HG02938 (cell line): ENCODE results near the gene TAS2R14.

Source experiments
- ATAC-seq: cut with Tn5 transposase; IDR thresholded peaks from one replicate; pipeline ENCODE4 v1.9.1; 2021; ENCODE audit warnings: mild to moderate bottlenecking, moderate library complexity; ENCODE audit not compliant: unreplicated experiment

TAS2R14 gene, protein sequence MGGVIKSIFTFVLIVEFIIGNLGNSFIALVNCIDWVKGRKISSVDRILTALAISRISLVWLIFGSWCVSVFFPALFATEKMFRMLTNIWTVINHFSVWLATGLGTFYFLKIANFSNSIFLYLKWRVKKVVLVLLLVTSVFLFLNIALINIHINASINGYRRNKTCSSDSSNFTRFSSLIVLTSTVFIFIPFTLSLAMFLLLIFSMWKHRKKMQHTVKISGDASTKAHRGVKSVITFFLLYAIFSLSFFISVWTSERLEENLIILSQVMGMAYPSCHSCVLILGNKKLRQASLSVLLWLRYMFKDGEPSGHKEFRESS

DNA sequence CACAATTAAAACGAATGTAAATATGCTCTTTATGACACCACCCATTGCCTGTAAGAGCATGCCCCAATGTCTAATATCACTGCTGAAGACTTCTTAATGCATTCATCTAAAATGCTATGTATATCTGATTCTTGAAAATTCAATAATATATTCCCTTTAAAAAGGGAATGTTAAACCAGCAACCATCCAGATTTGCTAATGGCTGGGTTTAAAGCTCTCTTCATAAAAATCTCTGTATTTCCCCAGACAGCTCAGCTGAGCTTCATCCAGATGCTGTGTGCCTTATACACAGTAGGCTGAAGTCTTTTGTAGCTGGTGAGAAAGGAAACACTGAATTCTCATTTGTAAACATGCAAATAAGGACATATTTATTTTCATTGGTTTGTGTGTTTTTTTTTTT lies at the start of gene TAS2R14:
TSS of gene TAS2R14 (minus strand) at position 101 of the 400 bp plus-strand sequence. CDS start at position 45, 56 bp downstream.
- ATAC-seq = no peak

DNA sequence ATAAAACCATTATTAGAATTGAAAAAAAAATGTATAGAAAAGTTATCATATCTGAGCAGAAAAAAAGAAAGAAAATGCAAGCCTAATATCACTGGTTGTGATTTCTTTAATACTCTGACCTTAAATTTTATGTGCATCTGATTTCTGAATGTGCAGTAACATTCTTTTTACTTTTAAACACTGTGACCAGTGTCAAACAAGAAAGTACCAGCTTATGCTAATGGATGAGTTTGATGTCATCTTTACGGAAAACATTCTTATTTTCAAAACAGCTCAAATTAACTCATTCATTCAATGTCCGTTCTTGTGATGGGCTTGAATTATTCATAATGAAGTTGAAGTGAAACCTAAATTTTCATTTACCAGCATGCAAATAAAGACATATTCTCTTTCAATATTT lies 47.7 kb upstream of the TAS2R14 start, which contains the start of gene TAS2R50:
TSS of gene TAS2R50 (minus strand) at position 101 of the 400 bp plus-strand sequence. CDS start at position 49, 52 bp downstream.
- no peak for ATAC-seq

DNA sequence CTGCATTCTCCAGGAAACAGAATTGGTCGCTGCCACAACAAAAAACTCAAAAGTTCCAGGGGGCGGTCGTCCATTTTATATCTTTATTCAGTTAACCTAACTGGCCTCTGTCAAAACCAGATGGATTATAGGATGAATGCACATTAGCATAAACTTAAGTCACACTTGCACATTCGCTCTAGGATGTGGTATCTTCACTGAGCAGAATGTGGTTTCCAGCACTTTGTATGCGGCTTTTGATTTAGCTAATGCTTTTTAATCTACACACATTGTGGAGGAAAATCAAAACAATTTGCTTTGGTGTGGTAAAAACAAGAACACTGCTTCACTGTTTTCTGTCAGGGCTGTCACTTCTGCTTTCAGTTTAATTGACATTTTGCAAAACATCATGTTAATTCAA lies 43.2 kb upstream of the TAS2R14 start:
- no peak for ATAC-seq

DNA sequence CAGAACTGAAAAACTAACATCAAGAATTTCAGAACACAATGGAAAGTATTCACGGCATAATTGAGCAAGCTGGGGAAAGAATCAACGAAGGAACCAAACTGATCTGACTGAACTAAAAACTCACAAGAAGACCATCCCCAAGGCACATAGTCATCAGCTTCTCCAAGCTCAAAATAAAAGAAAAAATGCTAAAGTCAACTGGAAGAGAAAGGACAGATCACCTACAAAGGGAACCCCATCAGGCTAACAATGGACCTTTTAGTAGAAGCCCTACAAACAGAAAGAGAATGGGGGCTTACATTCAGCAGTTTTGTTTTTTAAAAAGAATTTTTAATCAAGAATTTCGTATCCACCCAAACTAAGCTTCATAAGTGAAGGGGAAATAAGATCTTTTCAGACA lies 35.9 kb upstream of the TAS2R14 start:
- ATAC-seq = no peak

DNA sequence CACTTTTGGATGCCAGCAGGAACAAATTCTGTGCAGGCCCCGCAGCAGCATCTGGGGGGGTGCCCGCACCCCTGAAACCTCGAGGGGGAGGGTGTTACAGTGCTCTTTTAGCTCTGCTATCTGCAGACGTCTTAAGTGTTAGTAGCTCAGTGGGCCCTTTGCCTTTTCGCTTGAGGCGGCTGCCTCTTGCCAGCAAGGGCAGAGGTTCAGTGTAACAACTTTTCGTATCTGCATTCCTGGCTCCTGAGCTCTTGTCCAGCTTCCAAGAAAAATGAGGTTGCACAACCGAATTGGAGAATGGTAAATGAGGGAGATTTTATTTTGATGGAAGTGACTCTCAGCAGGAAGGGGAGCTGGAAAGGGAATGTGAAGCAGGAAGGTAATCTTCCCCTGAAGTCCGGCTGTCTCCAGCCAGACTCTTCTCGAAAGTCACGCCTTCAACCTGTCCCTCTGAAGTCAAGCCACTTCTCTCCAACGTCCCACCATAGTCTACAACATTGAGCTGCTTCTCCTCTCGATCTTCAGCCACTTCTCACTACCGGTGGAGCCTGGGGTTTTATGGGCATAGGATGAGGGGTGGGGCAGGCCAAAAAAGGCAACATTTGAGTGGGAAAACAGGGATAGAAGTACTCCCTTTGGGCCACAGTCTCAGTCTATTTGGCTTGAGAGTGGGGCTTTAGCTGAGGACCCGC lies 29.8 kb upstream of the TAS2R14 start:
- ATAC-seq = no peak

DNA sequence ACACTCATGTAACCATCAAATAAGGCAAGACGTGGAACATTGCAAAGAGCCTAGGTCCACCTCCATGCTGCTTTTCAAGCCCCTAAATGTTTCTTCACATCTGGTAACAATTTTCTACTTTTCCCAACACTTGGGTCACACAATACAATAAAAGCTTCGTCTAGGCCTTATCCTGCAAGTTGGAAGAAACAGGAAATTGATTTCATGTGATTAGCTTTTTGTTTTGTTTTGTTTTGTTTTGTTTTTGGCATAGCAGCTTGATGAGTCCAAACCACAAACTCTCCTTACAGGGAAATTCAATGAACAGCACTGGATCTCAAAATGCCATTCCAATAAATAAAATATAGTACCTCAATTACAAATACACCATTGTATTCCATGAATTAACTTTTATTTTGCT lies 28.3 kb upstream of the TAS2R14 start:
- ATAC-seq = no peak

DNA sequence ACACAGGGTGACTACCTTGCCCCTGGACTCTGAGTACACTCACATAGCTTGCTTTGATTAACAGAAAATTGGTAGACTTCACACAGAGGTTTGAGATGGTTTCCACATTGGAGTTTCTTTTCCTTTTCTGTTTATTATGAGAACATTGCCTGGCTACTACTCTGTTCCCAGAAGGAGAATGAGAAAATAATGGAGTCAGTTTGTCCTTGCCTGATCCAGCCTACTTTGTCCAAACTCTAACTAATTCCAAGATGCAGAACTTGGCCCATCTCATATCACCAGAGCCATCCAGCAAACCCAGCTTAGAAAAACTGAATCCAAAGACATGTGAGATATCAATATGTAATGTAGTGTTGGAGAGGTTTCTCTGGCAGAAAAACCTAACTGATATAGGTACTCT lies 27.3 kb upstream of the TAS2R14 start:
- ATAC-seq = no peak

DNA sequence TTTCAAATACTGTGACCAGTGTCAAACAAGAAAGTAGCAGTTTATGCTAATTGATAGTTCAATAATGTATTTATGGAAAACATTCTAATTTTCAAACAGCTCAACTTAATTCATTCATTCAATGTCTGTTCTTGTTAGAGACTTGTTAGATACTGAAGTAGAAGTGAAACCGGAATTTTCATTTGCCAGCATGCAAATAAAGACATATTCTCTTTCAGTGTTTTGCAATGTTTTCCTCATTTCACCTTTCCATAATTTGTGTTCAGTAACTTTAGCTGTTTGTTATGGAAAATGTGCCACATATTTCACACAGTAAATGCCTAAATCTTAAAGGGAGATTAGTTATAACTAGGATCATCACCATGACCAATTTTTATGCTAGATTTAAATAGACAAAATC lies 26.4 kb upstream of the TAS2R14 start:
- no peak for ATAC-seq

DNA sequence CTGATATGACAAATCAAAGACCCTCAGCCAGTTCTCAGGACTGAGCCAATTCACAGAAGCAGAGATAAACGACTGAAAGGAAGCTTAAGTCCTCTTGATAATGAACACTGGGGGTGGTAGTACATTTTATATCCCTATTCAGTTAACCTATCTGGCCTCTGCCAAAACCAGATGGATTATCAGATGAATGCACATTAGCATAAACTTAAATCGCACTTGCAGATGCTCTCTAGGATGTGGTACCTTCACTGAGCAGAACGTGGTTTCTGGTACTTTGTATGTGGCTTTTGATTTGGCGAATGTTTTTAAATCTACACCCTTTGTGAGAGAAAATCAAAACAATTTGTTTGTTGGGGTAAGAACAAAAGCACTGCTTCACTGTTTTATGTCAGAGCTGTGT lies 21.1 kb upstream of the TAS2R14 start:
- ATAC-seq = no peak

DNA sequence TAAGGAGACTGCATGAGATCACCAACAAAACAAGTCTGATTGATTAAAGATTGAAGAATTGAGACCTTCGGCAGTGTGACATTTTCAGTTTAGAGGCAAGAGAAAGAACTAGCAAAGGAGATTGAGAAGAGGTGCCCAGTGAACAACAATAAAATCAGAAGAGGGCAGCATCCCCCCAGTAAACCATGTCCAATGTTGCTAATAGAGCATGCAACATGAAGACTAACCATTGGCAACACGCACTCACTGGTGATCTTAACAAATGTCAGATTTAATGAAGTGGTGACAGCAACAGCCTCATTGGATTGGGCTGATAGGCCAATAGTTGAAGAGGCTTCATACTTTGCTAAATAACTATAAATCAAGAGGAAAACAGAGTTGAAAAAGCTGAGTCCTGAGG lies 20.7 kb upstream of the TAS2R14 start:
- no peak for ATAC-seq

DNA sequence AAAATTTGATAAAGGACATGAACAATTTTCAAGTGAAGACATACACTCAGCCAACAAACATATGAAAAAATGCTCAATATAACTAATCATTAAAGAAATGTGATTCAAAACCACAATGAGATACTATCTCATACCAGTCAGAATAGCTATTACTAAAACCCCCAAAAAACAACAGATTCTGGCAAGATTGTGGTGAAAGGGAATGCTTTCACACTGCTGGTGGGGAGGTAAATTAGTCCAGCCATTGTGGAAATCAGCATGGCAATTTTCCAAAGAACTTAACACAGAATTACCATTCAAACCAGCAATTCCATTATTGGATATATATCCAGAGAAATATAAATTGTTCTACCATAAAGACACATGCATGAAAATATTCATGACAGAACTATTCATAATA lies 18.7 kb upstream of the TAS2R14 start:
- no peak for ATAC-seq

DNA sequence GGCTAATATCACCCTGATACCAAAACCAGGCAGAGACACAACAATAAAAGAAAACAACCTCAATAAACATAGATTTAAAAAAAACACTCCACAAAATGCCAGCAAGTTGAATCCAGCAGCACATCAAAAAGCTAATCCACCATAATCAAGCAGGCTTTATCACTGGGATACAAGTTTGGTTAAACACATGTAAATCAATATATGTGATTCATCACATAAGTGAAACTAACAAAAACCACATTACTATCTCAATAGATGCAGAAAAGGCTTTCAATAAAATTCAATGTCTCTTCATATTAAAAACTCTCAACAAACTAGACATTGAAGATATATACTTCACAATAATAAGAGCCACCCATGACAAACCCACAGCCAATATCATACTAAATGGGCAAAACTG lies 17.0 kb upstream of the TAS2R14 start:
- no peak for ATAC-seq

DNA sequence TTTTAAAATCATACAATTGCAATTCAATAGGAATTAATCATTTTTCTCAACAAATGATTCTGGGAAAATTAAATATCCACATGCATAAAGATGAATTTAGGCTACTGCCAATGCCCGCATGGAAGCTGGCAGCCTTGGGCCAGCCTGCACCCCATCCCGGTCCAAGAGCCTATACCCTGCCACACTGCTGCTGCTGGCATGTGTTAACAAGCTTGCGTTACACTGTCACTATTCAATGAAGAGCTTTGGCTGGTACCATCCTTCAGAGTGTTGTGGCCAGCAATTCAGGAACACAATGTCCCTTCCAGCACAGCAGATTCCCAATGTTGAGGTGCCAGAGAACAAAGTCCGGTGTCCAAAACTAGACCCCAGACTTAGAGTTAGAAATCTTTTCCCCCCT lies 13.6 kb upstream of the TAS2R14 start:
- no peak for ATAC-seq

DNA sequence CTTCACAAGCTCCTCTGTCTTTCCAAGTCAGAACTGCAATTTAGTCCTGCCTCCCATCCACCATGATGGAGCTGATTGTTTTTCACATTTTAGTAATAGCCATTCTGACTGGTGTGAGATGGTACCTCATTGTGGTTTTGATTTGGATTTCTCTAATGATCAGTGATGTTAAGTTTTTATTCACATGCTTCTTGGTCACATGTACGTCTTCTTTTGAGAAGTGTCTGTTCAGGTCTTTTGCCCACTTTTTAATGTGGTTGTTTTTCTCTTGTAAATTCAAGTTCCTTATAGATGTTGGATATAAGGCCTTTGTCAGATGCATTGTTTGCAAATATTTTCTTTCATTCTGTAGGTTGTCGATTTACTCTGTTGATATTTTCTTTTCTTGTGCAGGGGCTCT lies 4.1 kb upstream of the TAS2R14 start:
- ATAC-seq = no peak

DNA sequence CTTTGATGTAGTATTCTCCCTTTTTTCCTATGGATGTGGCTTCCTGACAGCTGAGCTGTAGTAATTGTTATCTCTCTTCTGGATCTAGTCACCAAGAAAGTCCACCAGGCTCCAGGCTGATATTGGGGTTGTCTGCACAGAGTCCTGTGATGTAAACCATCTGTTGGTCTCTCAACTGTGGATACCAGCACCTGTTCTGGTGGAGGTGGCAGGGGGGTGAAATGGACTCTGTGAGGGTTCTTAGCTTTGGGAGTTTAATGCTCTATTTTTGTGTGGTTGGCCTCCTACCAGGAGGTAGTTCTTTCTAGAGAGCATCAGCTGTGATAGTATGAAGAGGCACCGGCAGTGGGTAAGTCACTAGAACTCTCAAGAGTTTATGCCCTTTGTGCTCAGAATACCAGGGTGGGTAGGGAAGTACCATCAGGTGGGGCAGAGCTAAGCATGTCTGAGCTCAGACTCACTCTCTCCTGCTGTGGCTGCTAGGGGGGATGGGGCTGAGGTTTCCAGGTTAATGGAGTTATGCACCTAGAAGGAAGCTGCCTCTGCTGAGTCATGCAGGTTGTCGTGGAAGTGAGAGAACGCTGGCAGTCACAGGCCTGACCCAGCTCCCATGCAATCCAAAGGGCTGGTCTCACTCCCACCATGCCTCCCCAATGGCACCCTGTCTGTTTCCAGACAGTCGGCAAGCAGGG lies 3.0 kb upstream of the TAS2R14 start:
- ATAC-seq = no peak

DNA sequence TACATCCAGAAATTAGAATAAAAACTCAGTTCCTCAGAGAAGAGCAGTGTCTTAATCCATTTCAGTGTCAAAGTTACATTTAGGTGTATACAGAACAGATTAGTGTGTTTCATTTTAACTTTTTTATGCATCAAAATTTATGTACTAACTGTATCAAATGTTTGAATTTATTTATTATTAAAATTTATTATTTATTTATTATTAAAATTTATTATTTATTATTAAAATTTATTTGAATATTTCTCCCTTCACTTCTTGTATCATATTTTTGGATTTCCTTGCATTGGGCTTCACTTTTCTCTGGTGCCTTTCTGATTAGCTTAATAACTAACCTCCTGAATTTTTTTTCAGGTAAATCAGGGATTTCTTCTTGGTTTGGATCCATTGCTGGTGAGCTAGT lies 2.3 kb upstream of the TAS2R14 start:
- ATAC-seq = no peak

DNA sequence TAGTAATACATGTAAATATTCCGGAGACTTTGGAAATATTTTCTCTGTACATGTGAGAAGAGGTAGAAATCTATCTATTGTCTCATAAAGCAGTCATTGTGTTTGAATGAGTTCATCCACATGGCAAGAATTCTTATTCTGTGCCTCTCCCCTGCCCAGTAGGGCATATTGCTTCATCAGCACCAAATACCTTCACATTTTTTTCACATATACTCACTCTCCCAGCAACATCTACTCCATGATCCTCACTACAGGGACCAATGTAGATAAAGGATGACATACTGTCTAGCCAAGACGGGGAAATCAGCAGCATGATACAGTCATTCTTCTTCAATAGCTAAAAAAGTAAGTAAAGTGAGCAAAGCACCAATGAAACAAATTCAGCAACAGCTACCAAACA lies 1.3 kb upstream of the TAS2R14 start:
- ATAC-seq = no peak

DNA sequence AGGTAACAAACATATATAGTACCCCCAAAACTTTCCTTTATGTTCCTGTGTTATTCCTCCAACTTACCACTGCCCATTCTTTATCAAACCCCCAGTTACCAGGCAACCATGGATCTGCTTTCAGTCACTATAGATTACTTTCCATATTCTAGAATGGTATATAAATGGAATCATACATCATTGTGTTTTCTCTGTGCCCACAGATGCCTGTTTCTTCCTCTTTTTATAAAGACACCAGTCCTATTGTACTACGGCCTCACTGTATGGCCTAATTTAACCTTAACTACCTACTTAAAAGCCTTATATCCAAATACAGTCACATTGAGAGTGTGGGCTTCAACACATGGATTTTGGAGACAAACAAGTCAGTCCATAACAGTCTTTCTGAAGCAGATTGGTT lies 2.6 kb downstream of the TAS2R14 start:
- ATAC-seq = no peak

DNA sequence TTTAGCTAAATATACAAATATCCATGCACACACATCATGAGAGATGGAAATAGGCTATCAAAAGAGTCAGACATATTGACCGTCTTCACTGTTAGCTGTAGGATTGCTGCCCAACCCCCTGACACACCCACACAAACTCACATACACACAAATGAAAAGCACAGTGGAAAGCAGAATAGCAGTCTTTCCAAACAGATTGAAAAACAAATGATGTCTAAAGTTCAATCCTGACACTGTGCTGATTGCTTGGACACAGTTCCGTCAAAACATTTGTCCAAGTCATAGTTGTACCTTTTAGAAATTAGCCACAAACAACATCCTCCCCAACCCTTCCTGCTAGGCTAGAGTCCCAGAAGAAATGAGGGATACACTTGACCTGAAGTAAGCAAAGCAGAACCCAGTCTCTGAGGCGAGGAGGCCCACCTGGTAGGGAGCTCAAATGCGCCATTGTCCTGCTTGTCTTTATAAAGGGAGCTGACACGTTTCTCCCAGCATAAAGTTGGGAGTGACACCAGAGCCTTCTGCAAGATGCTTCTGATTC lies 10.2 kb downstream of the TAS2R14 start, which contains the start of gene PRH2:
TSS of gene PRH2 (plus strand) at position 491 of the 541 bp plus-strand sequence. CDS start at position 529, 38 bp downstream.
- no peak for ATAC-seq

DNA sequence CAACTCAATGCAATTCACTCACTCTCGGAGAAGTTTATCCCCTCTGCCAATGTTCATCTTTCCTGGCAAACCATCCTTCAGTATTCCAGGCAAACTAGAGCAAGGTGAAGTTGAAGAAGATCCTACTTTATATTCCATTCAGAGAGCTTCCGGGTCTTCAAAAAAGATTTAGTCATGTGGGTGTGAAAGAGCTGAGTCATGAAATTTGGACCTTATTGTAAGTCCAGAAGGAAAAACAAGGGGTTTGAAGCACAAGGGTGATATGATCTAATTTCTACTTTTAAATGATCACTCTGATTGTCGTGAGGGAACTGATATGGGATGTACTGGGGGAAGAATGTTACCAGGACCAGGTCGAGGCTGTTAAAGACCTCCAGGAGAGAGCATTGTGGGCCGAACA lies 12.8 kb downstream of the TAS2R14 start:
- ATAC-seq = no peak

DNA sequence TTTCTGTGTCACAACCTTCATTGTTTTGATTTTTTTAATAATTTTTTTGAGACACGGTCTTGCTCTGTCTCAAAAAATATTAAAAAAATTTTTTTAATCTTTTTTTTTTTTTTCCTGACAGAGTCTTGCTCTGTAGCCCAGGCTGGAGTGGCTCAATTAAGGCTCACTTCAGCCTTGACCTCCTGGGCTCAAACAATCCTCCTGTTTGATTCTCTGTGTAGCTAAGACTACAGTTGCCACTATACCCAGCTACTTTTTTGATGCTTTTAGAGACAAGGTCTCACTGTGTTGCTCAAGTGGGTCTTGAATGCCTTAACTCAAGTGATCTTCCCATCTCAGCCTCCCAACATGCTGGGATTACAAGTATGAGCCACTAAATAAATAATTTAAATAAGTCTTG lies 19.3 kb downstream of the TAS2R14 start:
- ATAC-seq = no peak

DNA sequence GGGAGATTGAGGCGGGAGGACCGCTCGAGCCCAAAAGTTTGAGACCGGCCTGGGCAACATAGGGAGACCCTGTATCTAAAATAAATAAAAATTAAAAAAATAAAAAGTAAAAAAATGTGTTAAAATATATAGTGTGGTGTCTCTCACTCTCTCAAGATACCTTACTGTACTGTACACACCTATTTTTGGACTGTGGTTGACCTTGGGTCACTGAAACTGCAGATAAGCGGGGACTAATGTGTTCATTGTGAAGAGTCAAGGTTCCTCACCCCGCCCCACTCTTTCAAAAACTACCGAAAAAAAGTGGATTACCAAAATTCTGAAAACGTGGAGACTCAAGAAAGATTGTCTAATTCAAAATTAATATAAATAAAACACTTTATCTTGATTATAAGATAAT lies 28.7 kb downstream of the TAS2R14 start:
- no peak for ATAC-seq
